HG03354 (cell line): ENCODE data around the gene CYP4Z1.
A peak's percentile ranks its signal among the peaks of the same experiment; 100 is the strongest.
"Not testable (repeated sequence)": the region's sequence is repeated elsewhere in the genome, so short reads cannot be mapped to it uniquely, and the experiment has no call there.

ENCODE experiments used
- ATAC-seq: cut with Tn5 transposase; IDR thresholded peaks from one replicate; pipeline ENCODE4 v1.9.1; 2021; ENCODE audit warnings: mild to moderate bottlenecking; ENCODE audit not compliant: unreplicated experiment, poor library complexity, severe bottlenecking

The CYP4Z1 gene

GRCh38 chr1:47124834-47125233 lies 57.8 kb downstream of the CYP4Z1 start:
- not testable (repeated sequence) for ATAC-seq

GRCh38 chr1:47126997-47127396 lies 60.0 kb downstream of the CYP4Z1 start:
- ATAC-seq = not testable (repeated sequence)

- no peak for ATAC-seq
Observed at GRCh38 chr1:47128221-47128620, 61.2 kb downstream of the CYP4Z1 start.

- ATAC-seq = not testable (repeated sequence)
Observed at GRCh38 chr1:47128854-47129253, 61.8 kb downstream of the CYP4Z1 start.

GRCh38 chr1:47129489-47130230 lies 62.6 kb downstream of the CYP4Z1 start:
- ATAC-seq = not testable (repeated sequence)

GRCh38 chr1:47132665-47133064 lies 65.6 kb downstream of the CYP4Z1 start:
- ATAC-seq = not testable (repeated sequence)

GRCh38 chr1:47137198-47137597 lies 70.2 kb downstream of the CYP4Z1 start, which contains the start of gene CYP4A22:
CYP4A22 (plus strand) TSS chr1:47137441; CDS start chr1:47137486, 45 bp downstream.
- no peak for ATAC-seq

- ATAC-seq = no peak
Observed at GRCh38 chr1:47137925-47138615, 71.0 kb downstream of the CYP4Z1 start.

GRCh38 chr1:47140358-47140757 lies 73.3 kb downstream of the CYP4Z1 start:
- not testable (repeated sequence) for ATAC-seq

GRCh38 chr1:47143654-47144053 lies 76.6 kb downstream of the CYP4Z1 start:
- not testable (repeated sequence) for ATAC-seq

- ATAC-seq = not testable (repeated sequence)
Observed at GRCh38 chr1:47146495-47146894, 79.5 kb downstream of the CYP4Z1 start.

GRCh38 chr1:47147047-47147785 lies 80.2 kb downstream of the CYP4Z1 start:
- ATAC-seq = no peak

GRCh38 chr1:47149162-47149561 lies 82.1 kb downstream of the CYP4Z1 start:
- ATAC-seq = not testable (repeated sequence)

GRCh38 chr1:47156457-47156856 lies 89.4 kb downstream of the CYP4Z1 start:
- ATAC-seq = not testable (repeated sequence)

- not testable (repeated sequence) for ATAC-seq
Observed at GRCh38 chr1:47157957-47158356, 90.9 kb downstream of the CYP4Z1 start.

GRCh38 chr1:47160716-47161115 lies 93.7 kb downstream of the CYP4Z1 start:
- ATAC-seq = no peak

- ATAC-seq = peak; percentile 68
Observed at GRCh38 chr1:47161298-47162040, 94.4 kb downstream of the CYP4Z1 start.

GRCh38 chr1:47164552-47164951 lies 97.5 kb downstream of the CYP4Z1 start:
- ATAC-seq = no peak
